Measurements from ENCODE around the gene SNAPIN.

SNAPIN gene

DNA sequence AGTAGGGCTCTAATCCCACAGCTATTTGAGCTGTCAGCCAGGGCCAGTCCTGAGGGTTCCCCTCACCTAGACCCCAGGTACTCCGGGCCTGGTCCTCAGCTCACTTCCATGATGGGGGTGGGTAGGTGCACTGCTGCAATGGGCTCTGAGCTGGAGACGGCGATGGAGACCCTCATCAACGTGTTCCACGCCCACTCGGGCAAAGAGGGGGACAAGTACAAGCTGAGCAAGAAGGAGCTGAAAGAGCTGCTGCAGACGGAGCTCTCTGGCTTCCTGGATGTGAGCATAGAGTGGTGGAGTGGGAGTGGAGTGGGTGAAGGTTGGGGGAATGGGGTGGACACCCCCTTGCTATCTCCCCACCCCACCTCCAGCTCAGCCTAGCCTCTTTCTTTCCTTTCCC, 28.1 kb upstream of the SNAPIN start:
- Histone ChIP-seq H3K9me2 (replicated peaks; ENCODE audit: control insufficient read depth, low read length) (no peaks in the 10 kb centered on the region), H3K4me1 (ENCODE audit: control insufficient read depth, low read length) (peaks cover 44% of the 10 kb centered on the region), H3K79me2 (ENCODE audit: control insufficient read depth, low read length) (peaks cover 24% of the 10 kb centered on the region), H3K36me3 (ENCODE audit: control insufficient read depth, low read length) (peaks cover 6% of the 10 kb centered on the region), H3K27me3 (ENCODE audit: control insufficient read depth, low read length) (no peaks in the 10 kb centered on the region), H3F3A (ENCODE audit: control insufficient read depth, insufficient read depth) (peaks cover 3% of the 10 kb centered on the region; the same call in 1 of the 2 replicates), H3K4me3 (ENCODE audit: low read length) (no peak overlapping the region), H3K4me2 (ENCODE audit: low read length) (no peak overlapping the region), H4K20me1 (ENCODE audit: control insufficient read depth, insufficient read depth, low read depth, low read length) (no peaks in the 10 kb centered on the region), H3K9me3 (ENCODE audit: control insufficient read depth, insufficient read depth, low read length) (no peaks in the 10 kb centered on the region), H3K27ac (ENCODE audit: low read depth, low read length) (no peak overlapping the region)
- TF ChIP-seq, protein P1, sequence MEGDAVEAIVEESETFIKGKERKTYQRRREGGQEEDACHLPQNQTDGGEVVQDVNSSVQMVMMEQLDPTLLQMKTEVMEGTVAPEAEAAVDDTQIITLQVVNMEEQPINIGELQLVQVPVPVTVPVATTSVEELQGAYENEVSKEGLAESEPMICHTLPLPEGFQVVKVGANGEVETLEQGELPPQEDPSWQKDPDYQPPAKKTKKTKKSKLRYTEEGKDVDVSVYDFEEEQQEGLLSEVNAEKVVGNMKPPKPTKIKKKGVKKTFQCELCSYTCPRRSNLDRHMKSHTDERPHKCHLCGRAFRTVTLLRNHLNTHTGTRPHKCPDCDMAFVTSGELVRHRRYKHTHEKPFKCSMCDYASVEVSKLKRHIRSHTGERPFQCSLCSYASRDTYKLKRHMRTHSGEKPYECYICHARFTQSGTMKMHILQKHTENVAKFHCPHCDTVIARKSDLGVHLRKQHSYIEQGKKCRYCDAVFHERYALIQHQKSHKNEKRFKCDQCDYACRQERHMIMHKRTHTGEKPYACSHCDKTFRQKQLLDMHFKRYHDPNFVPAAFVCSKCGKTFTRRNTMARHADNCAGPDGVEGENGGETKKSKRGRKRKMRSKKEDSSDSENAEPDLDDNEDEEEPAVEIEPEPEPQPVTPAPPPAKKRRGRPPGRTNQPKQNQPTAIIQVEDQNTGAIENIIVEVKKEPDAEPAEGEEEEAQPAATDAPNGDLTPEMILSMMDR (IDR thresholded peaks at IDR 0.05; ENCODE audit: low read depth, low read length, poor library complexity, severe bottlenecking): no peak
- TF ChIP-seq EZH2phosphoT487 (IDR thresholded peaks at IDR 0.05; ENCODE audit: borderline replicate concordance, low read length): no peak

DNA sequence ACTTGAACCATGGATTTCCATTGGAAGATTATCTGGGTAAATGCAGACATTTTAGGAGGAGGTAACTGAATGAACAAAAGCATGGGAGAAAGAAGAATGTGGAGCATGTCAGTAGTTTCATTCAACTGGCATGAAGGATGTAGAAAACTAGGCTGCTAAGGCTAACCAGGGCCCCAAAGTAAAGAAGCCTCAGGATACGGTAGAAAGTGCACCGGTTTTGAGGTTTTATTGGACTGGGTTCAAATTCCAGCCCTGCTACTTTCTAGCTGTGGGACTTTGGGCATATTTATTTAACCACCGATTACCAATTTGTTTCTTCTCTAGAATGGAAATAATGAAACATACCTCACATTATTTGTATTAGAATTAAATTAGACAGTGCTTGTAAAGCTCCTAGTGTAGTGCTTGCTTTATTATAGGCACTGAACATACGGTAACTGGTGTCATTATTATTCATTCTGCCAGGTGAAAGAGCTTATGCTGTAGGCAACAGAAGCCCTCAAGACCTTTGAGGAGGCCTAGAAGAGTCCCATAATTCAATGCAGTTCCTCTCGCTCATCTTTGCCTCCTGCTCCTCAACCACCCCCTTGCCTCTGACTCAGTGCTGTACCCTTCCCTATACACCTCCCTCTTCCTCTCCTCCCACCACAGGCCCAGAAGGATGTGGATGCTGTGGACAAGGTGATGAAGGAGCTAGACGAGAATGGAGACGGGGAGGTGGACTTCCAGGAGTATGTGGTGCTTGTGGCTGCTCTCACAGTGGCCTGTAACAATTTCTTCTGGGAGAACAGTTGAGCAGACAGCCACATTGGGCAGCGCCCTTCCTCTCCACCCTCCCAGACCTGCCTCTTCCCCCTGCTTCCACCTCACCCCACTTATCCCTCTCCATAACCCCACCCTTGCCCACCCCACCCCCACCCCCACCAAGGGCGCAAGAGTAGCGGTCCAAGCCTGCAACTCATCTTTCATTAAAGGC, 27.2 kb upstream of the SNAPIN start:
- no peak overlapping the region for H3K4me2 ChIP-seq (ENCODE audit: low read length)
- H4K20me1 ChIP-seq (ENCODE audit: control insufficient read depth, insufficient read depth, low read depth, low read length): no peaks in the 10 kb centered on the region
- peaks cover 3% of the 10 kb centered on the region; the same call in 1 of the 2 replicates for H3F3A ChIP-seq (ENCODE audit: control insufficient read depth, insufficient read depth)
- H3K27ac ChIP-seq (ENCODE audit: low read depth, low read length): no peak overlapping the region
- H3K9me3 ChIP-seq (ENCODE audit: control insufficient read depth, insufficient read depth, low read length): no peaks in the 10 kb centered on the region
- TF ChIP-seq EZH2phosphoT487 (IDR thresholded peaks at IDR 0.05; ENCODE audit: borderline replicate concordance, low read length): no peak
- TF ChIP-seq, protein P1 (IDR thresholded peaks at IDR 0.05; ENCODE audit: low read depth, low read length, poor library complexity, severe bottlenecking): no peak
- H3K4me1 ChIP-seq (ENCODE audit: control insufficient read depth, low read length): peaks cover 41% of the 10 kb centered on the region
- H3K36me3 ChIP-seq (ENCODE audit: control insufficient read depth, low read length): peaks cover 15% of the 10 kb centered on the region
- no peaks in the 10 kb centered on the region for H3K9me2 ChIP-seq (replicated peaks; ENCODE audit: control insufficient read depth, low read length)
- H3K79me2 ChIP-seq (ENCODE audit: control insufficient read depth, low read length): peaks cover 31% of the 10 kb centered on the region
- no peak overlapping the region for H3K4me3 ChIP-seq (ENCODE audit: low read length)
- H3K27me3 ChIP-seq (ENCODE audit: control insufficient read depth, low read length): no peaks in the 10 kb centered on the region

DNA sequence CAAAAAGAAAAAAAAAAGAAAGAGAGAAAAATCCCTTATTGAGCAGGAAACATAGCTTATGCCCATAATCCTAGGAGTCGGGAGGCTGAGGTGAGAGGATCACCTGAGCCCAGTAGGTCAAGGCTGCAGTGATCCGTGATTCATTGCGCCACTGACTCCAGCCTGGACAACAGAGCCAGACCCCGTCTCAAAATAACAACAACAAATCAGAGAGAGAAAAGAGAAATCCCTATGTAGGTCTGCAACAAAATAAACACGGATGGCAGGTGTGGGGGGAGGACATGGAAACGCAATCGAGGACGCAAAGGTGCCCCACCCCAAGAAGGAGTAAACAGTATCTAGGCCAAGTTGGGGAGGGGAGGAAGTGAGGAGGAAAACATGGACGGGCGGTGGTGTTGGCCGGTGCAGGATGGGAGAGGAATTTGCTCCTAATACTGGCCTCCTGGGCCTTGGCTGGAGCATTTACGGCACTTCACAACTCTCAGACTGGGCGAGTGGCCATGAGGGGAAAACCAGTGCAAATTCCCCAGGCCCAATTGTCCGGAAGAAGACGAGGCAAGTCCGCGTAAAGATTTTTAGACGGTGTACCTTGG, 25.2 kb upstream of the SNAPIN start:
- H3K36me3 ChIP-seq (ENCODE audit: control insufficient read depth, low read length): peaks cover 34% of the 10 kb centered on the region
- H3K4me2 ChIP-seq (ENCODE audit: low read length): peak overlapping the region; percentile 66
- no peak overlapping the region for H3K27ac ChIP-seq (ENCODE audit: low read depth, low read length)
- no peaks in the 10 kb centered on the region for H3K27me3 ChIP-seq (ENCODE audit: control insufficient read depth, low read length)
- H3K9me2 ChIP-seq (replicated peaks; ENCODE audit: control insufficient read depth, low read length): no peaks in the 10 kb centered on the region
- H3F3A ChIP-seq (ENCODE audit: control insufficient read depth, insufficient read depth): peaks cover 3% of the 10 kb centered on the region; the same call in 1 of the 2 replicates
- H3K79me2 ChIP-seq (ENCODE audit: control insufficient read depth, low read length): peaks cover 41% of the 10 kb centered on the region
- H3K9me3 ChIP-seq (ENCODE audit: control insufficient read depth, insufficient read depth, low read length): no peaks in the 10 kb centered on the region
- no peaks in the 10 kb centered on the region for H4K20me1 ChIP-seq (ENCODE audit: control insufficient read depth, insufficient read depth, low read depth, low read length)
- TF ChIP-seq, protein P1 (IDR thresholded peaks at IDR 0.05; ENCODE audit: low read depth, low read length, poor library complexity, severe bottlenecking): no peak
- no peak for TF ChIP-seq EZH2phosphoT487 (IDR thresholded peaks at IDR 0.05; ENCODE audit: borderline replicate concordance, low read length)
- peaks cover 22% of the 10 kb centered on the region for H3K4me1 ChIP-seq (ENCODE audit: control insufficient read depth, low read length)
- peak overlapping the region; percentile 88 for H3K4me3 ChIP-seq (ENCODE audit: low read length)

Data from DOHH2 (cell line).